Keratinocyte (primary cell): ENCODE data around the gene SIPA1L3.

ENCODE experiments used
- CTCF ChIP-seq, 3 experiments: IDR thresholded peaks in 1 of 3; conservative IDR thresholded peaks in 1 of 3; optimal IDR thresholded peaks in 1 of 3; 2 replicates in 2 of 3; 3 replicates in 1 of 3; pipeline versions ENCODE3 to v1.5.1; 2011; ENCODE audit warnings: low read length in 3 of 3, mild to moderate bottlenecking in 3 of 3, moderate library complexity in 2 of 3, control low read depth in 1 of 3, inconsistent platforms in 1 of 3; ENCODE audit not compliant: insufficient read depth in 2 of 3; ENCODE audit errors: extremely low read depth in 1 of 3
- EZH2 ChIP-seq: IDR thresholded peaks from one replicate; pipeline ENCODE4 v1.6.1; 2012; ENCODE audit warnings: inconsistent platforms, mild to moderate bottlenecking, low read length, moderate library complexity

- TF ChIP-seq EZH2 (no peak), CTCF (optimal IDR thresholded peaks at IDR 0.05 in 1 of 3, IDR thresholded peaks at IDR 0.05 in 1 of 3, conservative IDR thresholded peaks at IDR 0.05 in 1 of 3; ENCODE audit: extremely low read depth in 1 of 3, insufficient read depth in 2 of 3, low read length in 3 of 3) (no peak)
Observed at GRCh38 chr19:38206928-38207327, 299.9 kb downstream of the SIPA1L3 start.
